GM10847 (cell line): Measurements from ENCODE around the gene GYS2.

Experiments
- POLR2A ChIP-seq: IDR thresholded peaks from 2 replicates; pipeline ENCODE4 v1.6.1; 2011; ENCODE audit not compliant: insufficient read length; ENCODE audit errors: extremely low read depth

The GYS2 gene

GRCh38 chr12:21501258-21502163 lies 103.1 kb downstream of the GYS2 start, which contains the start of the genes GOLT1B and RECQL:
Gene GOLT1B (plus strand): TSS chr12:21501789. CDS start chr12:21501924, 135 bp downstream.
Gene RECQL (minus strand): TSS chr12:21501635. CDS start chr12:21499570, 2,065 bp downstream.
- peak; percentile 44 for TF ChIP-seq POLR2A

- TF ChIP-seq POLR2A, result no peak
These were observed 103.8 kb downstream of the GYS2 start for GRCh38 chr12:21500786-21501257.

GRCh38 chr12:21499765-21500164 lies 104.9 kb downstream of the GYS2 start:
- no peak for TF ChIP-seq POLR2A
